ENCODE measurements around the gene IFT81.

Gene IFT81

GRCh38 chr12:110117956-110118685 lies 6.0 kb upstream of the IFT81 start:
- Histone ChIP-seq H4K20me1 (ENCODE audit: insufficient read depth, low read length) (no peaks in the 10 kb centered on the region), H3K9ac (ENCODE audit: low read length) (no peak overlapping the region), H3K79me2 (ENCODE audit: low read length) (no peaks in the 10 kb centered on the region), H3K4me1 (ENCODE audit: low read length) (no peaks in the 10 kb centered on the region), H2AFZ (ENCODE audit: low read depth, low read length) (peak overlapping the region; percentile 67; the same call in 1 of the 2 replicates), H3K36me3 (replicated peaks; ENCODE audit: low read depth, low read length) (no peaks in the 10 kb centered on the region), H3K4me2 (ENCODE audit: low read length) (no peak overlapping the region), H3K27ac (ENCODE audit: low read length) (no peak overlapping the region), H3K27me3 (ENCODE audit: low read depth, low read length) (peaks cover 3% of the 10 kb centered on the region; the same call in 1 of the 2 replicates), H3K9me3 (ENCODE audit: insufficient read depth, low read length) (no peaks in the 10 kb centered on the region), H3K4me3 (ENCODE audit: low read length) (no peak overlapping the region)
- TF ChIP-seq EZH2phosphoT487 (IDR thresholded peaks at IDR 0.05; ENCODE audit: low read depth): no peak
- no peak for TF ChIP-seq CTCF (IDR thresholded peaks at IDR 0.05; ENCODE audit: low read depth, low read length)

- Histone ChIP-seq H3K79me2 (ENCODE audit: low read length) (no peaks in the 10 kb centered on the region), H2AFZ (ENCODE audit: low read depth, low read length) (no peak overlapping the region), H3K4me3 (ENCODE audit: low read length) (no peak overlapping the region), H3K36me3 (replicated peaks; ENCODE audit: low read depth, low read length) (no peaks in the 10 kb centered on the region), H4K20me1 (ENCODE audit: insufficient read depth, low read length) (no peaks in the 10 kb centered on the region), H3K4me1 (ENCODE audit: low read length) (peaks cover 9% of the 10 kb centered on the region), H3K27ac (ENCODE audit: low read length) (no peak overlapping the region), H3K9me3 (ENCODE audit: insufficient read depth, low read length) (no peaks in the 10 kb centered on the region), H3K27me3 (ENCODE audit: low read depth, low read length) (peaks cover 3% of the 10 kb centered on the region; the same call in 1 of the 2 replicates), H3K4me2 (ENCODE audit: low read length) (no peak overlapping the region), H3K9ac (ENCODE audit: low read length) (no peak overlapping the region)
- TF ChIP-seq EZH2phosphoT487 (IDR thresholded peaks at IDR 0.05; ENCODE audit: low read depth): no peak
- TF ChIP-seq CTCF (IDR thresholded peaks at IDR 0.05; ENCODE audit: low read depth, low read length): no peak
Measured at GRCh38 chr12:110122929-110123328, 1.2 kb upstream of the IFT81 start.

GRCh38 chr12:110123919-110124268 lies 263 bp upstream of the IFT81 start:
- H3K4me1 ChIP-seq (ENCODE audit: low read length): peaks cover 9% of the 10 kb centered on the region
- no peak overlapping the region for H3K27ac ChIP-seq (ENCODE audit: low read length)
- TF ChIP-seq CTCF (IDR thresholded peaks at IDR 0.05; ENCODE audit: low read depth, low read length) (no peak), EZH2phosphoT487 (IDR thresholded peaks at IDR 0.05; ENCODE audit: low read depth) (no peak)
- no peak overlapping the region for H3K9ac ChIP-seq (ENCODE audit: low read length)
- H3K4me3 ChIP-seq (ENCODE audit: low read length): peak overlapping the region; percentile 64
- H3K4me2 ChIP-seq (ENCODE audit: low read length): peak overlapping the region; percentile 82
- H3K36me3 ChIP-seq (replicated peaks; ENCODE audit: low read depth, low read length): no peaks in the 10 kb centered on the region
- no peaks in the 10 kb centered on the region for H3K9me3 ChIP-seq (ENCODE audit: insufficient read depth, low read length)
- peak overlapping the region; percentile 86; the same call in 1 of the 2 replicates for H2AFZ ChIP-seq (ENCODE audit: low read depth, low read length)
- no peaks in the 10 kb centered on the region for H3K79me2 ChIP-seq (ENCODE audit: low read length)
- H3K27me3 ChIP-seq (ENCODE audit: low read depth, low read length): peaks cover 3% of the 10 kb centered on the region; the same call in 1 of the 2 replicates
- H4K20me1 ChIP-seq (ENCODE audit: insufficient read depth, low read length): no peaks in the 10 kb centered on the region

GRCh38 chr12:110126557-110126956 lies 2.4 kb downstream of the IFT81 start:
- Histone ChIP-seq H3K4me1 (ENCODE audit: low read length) (peaks cover 9% of the 10 kb centered on the region), H3K4me3 (ENCODE audit: low read length) (no peak overlapping the region), H3K4me2 (ENCODE audit: low read length) (no peak overlapping the region), H4K20me1 (ENCODE audit: insufficient read depth, low read length) (no peaks in the 10 kb centered on the region), H3K9ac (ENCODE audit: low read length) (no peak overlapping the region), H3K27me3 (ENCODE audit: low read depth, low read length) (no peaks in the 10 kb centered on the region), H3K79me2 (ENCODE audit: low read length) (no peaks in the 10 kb centered on the region), H3K36me3 (replicated peaks; ENCODE audit: low read depth, low read length) (no peaks in the 10 kb centered on the region), H3K27ac (ENCODE audit: low read length) (no peak overlapping the region), H3K9me3 (ENCODE audit: insufficient read depth, low read length) (no peaks in the 10 kb centered on the region), H2AFZ (ENCODE audit: low read depth, low read length) (no peak overlapping the region)
- TF ChIP-seq EZH2phosphoT487 (IDR thresholded peaks at IDR 0.05; ENCODE audit: low read depth) (no peak), CTCF (IDR thresholded peaks at IDR 0.05; ENCODE audit: low read depth, low read length) (no peak)
